GM23338 (cell line): Measurements from ENCODE around the gene PCSK5.

ENCODE experiments used
- EZH2 ChIP-seq: fragments of 200-600 bp; sonication (generic); IDR thresholded peaks from one replicate; pipeline ENCODE4 v1.8.0; 2017; ENCODE audit warnings: antibody characterized with exemption, mild to moderate bottlenecking, low read depth; ENCODE audit not compliant: unreplicated experiment
- EZH2phosphoT487 ChIP-seq: fragments of 200-600 bp; sonication (generic); IDR thresholded peaks from one replicate; pipeline ENCODE4 v1.8.1; 2018; ENCODE audit warnings: antibody characterized with exemption; ENCODE audit not compliant: unreplicated experiment
- POLR2AphosphoS5 ChIP-seq: IDR thresholded peaks from 2 replicates; pipeline ENCODE4 v1.6.1; 2016; ENCODE audit warnings: antibody characterized with exemption, low read depth
- STAT1 ChIP-seq: IDR thresholded peaks from one replicate; pipeline ENCODE4 v1.6.1; 2016; ENCODE audit warnings: antibody characterized with exemption; ENCODE audit not compliant: unreplicated experiment
- TF ChIP-seq, protein P1 (sequence below), 2 experiments: fragments of 200-600 bp in 1 of 2; sonication (generic) in 1 of 2; conservative IDR thresholded peaks; 2 replicates each; pipeline versions ENCODE4 v1.5.1 to v1.6.1; 2016 to 2017; ENCODE audit warnings: antibody characterized with exemption in 2 of 2, low read depth in 2 of 2, mild to moderate bottlenecking in 2 of 2, moderate library complexity in 1 of 2
- TF ChIP-seq, protein P2 (sequence below): IDR thresholded peaks from one replicate; pipeline ENCODE4 v1.6.1; 2018; ENCODE audit warnings: antibody characterized with exemption; ENCODE audit not compliant: unreplicated experiment
- TF ChIP-seq, protein P3 (sequence below): IDR thresholded peaks from 2 replicates; pipeline ENCODE4 v1.6.1; 2016; ENCODE audit warnings: antibody characterized with exemption

DNA sequence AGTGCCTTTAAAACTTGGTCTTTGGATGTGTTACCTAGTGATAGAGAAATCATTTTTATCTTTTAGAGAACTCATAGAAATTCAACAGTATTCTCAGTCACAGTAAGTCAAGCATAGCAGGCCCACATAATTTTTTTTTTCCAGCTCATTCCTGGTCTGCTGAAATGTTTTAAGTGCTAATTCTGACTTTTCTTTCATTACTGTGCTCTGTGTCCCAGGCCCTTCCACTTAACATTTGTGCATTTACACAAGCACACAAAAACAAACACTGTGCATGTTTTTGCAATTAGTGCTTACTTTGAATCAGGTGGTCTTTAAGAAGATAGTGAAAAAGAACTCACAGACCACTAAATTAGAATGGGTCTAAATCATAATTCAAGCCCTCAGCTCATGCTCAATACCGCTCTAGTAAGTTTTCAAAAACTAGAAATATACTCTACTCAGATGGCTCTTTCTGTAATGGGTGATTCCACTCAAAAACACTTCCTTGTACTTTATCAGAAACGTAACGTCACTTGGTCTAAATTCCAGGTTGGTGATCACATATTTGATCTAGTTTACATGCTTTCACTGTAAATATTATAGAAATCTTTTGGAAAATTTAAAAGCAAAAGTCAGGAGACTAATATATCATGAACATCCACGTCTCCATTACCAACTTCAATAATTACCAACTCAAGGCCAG is 107.8 kb downstream of the PCSK5 start:
- TF ChIP-seq EZH2, result no peak
- no peak for TF ChIP-seq POLR2AphosphoS5
- TF ChIP-seq, protein P1, sequence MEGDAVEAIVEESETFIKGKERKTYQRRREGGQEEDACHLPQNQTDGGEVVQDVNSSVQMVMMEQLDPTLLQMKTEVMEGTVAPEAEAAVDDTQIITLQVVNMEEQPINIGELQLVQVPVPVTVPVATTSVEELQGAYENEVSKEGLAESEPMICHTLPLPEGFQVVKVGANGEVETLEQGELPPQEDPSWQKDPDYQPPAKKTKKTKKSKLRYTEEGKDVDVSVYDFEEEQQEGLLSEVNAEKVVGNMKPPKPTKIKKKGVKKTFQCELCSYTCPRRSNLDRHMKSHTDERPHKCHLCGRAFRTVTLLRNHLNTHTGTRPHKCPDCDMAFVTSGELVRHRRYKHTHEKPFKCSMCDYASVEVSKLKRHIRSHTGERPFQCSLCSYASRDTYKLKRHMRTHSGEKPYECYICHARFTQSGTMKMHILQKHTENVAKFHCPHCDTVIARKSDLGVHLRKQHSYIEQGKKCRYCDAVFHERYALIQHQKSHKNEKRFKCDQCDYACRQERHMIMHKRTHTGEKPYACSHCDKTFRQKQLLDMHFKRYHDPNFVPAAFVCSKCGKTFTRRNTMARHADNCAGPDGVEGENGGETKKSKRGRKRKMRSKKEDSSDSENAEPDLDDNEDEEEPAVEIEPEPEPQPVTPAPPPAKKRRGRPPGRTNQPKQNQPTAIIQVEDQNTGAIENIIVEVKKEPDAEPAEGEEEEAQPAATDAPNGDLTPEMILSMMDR (conservative IDR thresholded peaks at IDR 0.05; ENCODE audit: low read depth in 2 of 2), result no peak
- TF ChIP-seq, protein P2, sequence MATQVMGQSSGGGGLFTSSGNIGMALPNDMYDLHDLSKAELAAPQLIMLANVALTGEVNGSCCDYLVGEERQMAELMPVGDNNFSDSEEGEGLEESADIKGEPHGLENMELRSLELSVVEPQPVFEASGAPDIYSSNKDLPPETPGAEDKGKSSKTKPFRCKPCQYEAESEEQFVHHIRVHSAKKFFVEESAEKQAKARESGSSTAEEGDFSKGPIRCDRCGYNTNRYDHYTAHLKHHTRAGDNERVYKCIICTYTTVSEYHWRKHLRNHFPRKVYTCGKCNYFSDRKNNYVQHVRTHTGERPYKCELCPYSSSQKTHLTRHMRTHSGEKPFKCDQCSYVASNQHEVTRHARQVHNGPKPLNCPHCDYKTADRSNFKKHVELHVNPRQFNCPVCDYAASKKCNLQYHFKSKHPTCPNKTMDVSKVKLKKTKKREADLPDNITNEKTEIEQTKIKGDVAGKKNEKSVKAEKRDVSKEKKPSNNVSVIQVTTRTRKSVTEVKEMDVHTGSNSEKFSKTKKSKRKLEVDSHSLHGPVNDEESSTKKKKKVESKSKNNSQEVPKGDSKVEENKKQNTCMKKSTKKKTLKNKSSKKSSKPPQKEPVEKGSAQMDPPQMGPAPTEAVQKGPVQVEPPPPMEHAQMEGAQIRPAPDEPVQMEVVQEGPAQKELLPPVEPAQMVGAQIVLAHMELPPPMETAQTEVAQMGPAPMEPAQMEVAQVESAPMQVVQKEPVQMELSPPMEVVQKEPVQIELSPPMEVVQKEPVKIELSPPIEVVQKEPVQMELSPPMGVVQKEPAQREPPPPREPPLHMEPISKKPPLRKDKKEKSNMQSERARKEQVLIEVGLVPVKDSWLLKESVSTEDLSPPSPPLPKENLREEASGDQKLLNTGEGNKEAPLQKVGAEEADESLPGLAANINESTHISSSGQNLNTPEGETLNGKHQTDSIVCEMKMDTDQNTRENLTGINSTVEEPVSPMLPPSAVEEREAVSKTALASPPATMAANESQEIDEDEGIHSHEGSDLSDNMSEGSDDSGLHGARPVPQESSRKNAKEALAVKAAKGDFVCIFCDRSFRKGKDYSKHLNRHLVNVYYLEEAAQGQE, result no peak
- TF ChIP-seq EZH2phosphoT487, result no peak
- TF ChIP-seq STAT1, result no peak
- TF ChIP-seq, protein P3, sequence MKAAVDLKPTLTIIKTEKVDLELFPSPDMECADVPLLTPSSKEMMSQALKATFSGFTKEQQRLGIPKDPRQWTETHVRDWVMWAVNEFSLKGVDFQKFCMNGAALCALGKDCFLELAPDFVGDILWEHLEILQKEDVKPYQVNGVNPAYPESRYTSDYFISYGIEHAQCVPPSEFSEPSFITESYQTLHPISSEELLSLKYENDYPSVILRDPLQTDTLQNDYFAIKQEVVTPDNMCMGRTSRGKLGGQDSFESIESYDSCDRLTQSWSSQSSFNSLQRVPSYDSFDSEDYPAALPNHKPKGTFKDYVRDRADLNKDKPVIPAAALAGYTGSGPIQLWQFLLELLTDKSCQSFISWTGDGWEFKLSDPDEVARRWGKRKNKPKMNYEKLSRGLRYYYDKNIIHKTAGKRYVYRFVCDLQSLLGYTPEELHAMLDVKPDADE, result no peak
